Measurements from ENCODE around the gene COA7. TPM values are rescaled to one million over a fixed set of nuclear protein-coding genes. Genes with fewer than 3 reads are reported as not detected.

COA7 gene
- total RNA-seq, 1 donor from 2014 or later: 13.0 TPM

- H3K27me3 ChIP-seq (ENCODE audit: control insufficient read depth, insufficient read depth, low read length): no peaks in the 10 kb centered on the region
- no peak for DNase-seq (ENCODE audit: low read depth)
- no peak for TF ChIP-seq CTCF (IDR thresholded peaks at IDR 0.05; ENCODE audit: insufficient read depth, low read length, poor library complexity, severe bottlenecking)
Observed at GRCh38 chr1:52707927-52708655, 9.9 kb upstream of the COA7 start.

DNA sequence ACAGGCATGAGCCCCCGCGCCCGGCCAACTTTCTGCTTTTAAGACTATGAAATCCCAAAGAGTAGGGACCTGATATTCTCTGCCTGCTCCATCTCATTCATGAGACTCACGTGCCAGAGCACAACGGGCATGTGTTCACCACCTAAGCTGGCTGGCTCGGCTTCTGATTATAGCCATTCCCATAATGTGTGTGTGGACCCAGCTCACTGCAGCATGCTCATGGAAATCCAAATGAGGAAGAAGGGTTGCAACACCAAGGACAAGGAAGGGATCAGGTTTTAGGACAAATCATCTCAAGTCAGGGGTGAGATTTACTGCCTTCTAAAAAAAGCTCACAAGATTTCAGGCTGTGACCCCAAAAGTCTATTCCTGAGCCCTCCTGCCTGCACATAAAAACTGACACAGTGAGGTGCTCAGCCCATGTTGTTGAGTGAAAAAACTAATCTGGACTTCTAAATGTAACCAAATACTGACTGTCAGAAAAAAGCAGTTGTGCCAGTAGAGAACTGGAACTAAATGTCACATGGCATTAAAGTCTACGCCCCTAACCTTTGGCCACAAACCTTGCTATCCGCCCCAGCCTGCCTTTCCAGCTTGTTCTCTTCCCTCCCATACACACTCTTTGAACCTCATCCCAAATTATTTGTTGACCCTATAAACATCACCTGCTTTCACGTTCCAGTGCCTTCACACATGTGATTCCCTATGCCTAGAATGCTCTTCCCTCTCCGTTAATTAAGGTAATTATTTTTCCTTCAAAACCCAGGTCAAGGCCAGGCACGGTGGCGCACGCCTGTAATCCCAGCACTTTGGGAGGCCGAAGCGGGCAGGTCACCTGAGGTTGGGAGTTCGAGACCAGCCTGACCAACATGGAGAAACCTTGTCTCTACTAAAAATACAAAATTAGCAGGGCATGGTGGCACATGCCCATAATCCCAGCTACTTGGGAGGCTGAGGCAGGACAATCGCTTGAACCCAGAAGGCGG is 9.1 kb upstream of the COA7 start:
- Histone ChIP-seq H3K4me3 (ENCODE audit: low read depth, low read length) (no peak overlapping the region), H3K36me3 (ENCODE audit: control insufficient read depth, insufficient read depth, low read length) (no peaks in the 10 kb centered on the region), H3K27me3 (ENCODE audit: control insufficient read depth, insufficient read depth, low read length) (no peaks in the 10 kb centered on the region)
- TF ChIP-seq CTCF (IDR thresholded peaks at IDR 0.05; ENCODE audit: insufficient read depth, low read length, poor library complexity, severe bottlenecking): no peak
- no peak for DNase-seq (ENCODE audit: low read depth)

More at GRCh38 chr1:52707927-52708655, 9.9 kb upstream of the COA7 start:
- Histone ChIP-seq H3K36me3 (ENCODE audit: control insufficient read depth, insufficient read depth, low read length) (no peaks in the 10 kb centered on the region), H3K4me3 (ENCODE audit: low read depth, low read length) (no peak overlapping the region)

GRCh38 chr1:52706136-52706670 is 8.1 kb upstream of the COA7 start:
- no peak for DNase-seq (ENCODE audit: low read depth)
- Histone ChIP-seq H3K4me3 (ENCODE audit: low read depth, low read length) (no peak overlapping the region), H3K27me3 (ENCODE audit: control insufficient read depth, insufficient read depth, low read length) (no peaks in the 10 kb centered on the region), H3K36me3 (ENCODE audit: control insufficient read depth, insufficient read depth, low read length) (no peaks in the 10 kb centered on the region)
- no peak for TF ChIP-seq CTCF (IDR thresholded peaks at IDR 0.05; ENCODE audit: insufficient read depth, low read length, poor library complexity, severe bottlenecking)

- H3K27me3 ChIP-seq (ENCODE audit: control insufficient read depth, insufficient read depth, low read length): no peaks in the 10 kb centered on the region
- TF ChIP-seq CTCF (IDR thresholded peaks at IDR 0.05; ENCODE audit: insufficient read depth, low read length, poor library complexity, severe bottlenecking): no peak
- H3K36me3 ChIP-seq (ENCODE audit: control insufficient read depth, insufficient read depth, low read length): no peaks in the 10 kb centered on the region
- peak overlapping the region; percentile 47 for H3K4me3 ChIP-seq (ENCODE audit: low read depth, low read length)
- peak; percentile 66 for DNase-seq (ENCODE audit: low read depth)
Observed at GRCh38 chr1:52702886-52703787, 5.0 kb upstream of the COA7 start.

- DNase-seq (ENCODE audit: low read depth): no peak
- TF ChIP-seq CTCF (IDR thresholded peaks at IDR 0.05; ENCODE audit: insufficient read depth, low read length, poor library complexity, severe bottlenecking): no peak
- Histone ChIP-seq H3K36me3 (ENCODE audit: control insufficient read depth, insufficient read depth, low read length) (no peaks in the 10 kb centered on the region), H3K4me3 (ENCODE audit: low read depth, low read length) (no peak overlapping the region), H3K27me3 (ENCODE audit: control insufficient read depth, insufficient read depth, low read length) (no peaks in the 10 kb centered on the region)
Observed at GRCh38 chr1:52695627-52696026, 2.5 kb downstream of the COA7 start.

All from kidney epithelial cell (primary cell).